ENCODE data around the gene NDUFAF8.

NDUFAF8 gene

DNA sequence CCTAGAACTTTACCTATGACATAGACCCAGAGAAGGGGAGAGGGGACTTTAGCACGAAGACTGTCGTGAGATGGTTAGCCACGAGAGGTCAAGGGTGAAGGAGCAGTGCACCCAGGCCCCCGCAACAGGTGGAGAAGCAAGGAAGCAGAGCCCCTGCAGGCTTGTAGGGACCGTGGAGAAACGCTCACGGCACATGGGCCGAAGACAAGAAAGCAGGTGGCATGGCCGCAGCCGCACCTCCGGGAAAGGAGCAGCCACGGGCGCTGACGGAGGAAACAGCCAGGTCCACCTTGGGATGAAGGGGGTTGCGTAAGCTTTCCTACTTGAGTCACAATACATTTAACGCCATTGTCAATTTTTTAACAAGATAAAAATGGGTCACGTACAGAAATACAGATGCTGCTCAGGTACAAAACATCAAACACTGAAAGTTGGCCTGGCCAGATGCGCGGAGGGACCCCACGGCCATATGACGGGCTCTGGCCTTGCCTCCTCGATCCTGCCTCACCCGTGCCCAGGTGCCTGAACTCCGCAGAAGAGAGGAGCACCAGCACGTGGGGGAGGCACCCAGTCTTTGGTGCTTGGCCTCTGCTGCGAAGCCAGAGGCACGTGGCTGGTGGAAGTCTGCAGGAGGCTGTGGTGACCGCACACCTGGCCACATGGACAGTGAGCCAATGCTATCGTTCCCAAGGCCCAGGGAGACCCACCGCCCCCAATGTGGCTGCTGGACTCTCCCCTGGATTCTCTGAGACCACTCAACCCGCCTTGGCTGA is 34.8 kb downstream of the NDUFAF8 start:
- Histone ChIP-seq H3K9me3 (ENCODE audit: insufficient read depth, low read length, severe bottlenecking) (no peaks in the 10 kb centered on the region), H3K4me1 (ENCODE audit: insufficient read depth, low read length) (no peaks in the 10 kb centered on the region), H3K27ac (ENCODE audit: low read length) (no peak overlapping the region), H2AFZ (ENCODE audit: low read depth, low read length) (no peak overlapping the region), H3K4me3 (ENCODE audit: low read depth in 1 of 2, low read length in 2 of 2) (no peak overlapping the region), H3K9ac (ENCODE audit: low read depth, low read length) (no peak overlapping the region), H3K36me3 (ENCODE audit: insufficient read depth, low read length) (peaks cover 86% of the 10 kb centered on the region), H4K20me1 (ENCODE audit: insufficient read depth, low read length) (peaks cover 8% of the 10 kb centered on the region), H3K79me2 (ENCODE audit: insufficient read depth, low read length) (peaks cover 3% of the 10 kb centered on the region; the same call in 1 of the 2 replicates), H3K27me3 (ENCODE audit: insufficient read depth, low read length, poor library complexity) (no peaks in the 10 kb centered on the region), H3K4me2 (ENCODE audit: insufficient read depth, low read length) (no peak overlapping the region)
- TF ChIP-seq, protein P1, sequence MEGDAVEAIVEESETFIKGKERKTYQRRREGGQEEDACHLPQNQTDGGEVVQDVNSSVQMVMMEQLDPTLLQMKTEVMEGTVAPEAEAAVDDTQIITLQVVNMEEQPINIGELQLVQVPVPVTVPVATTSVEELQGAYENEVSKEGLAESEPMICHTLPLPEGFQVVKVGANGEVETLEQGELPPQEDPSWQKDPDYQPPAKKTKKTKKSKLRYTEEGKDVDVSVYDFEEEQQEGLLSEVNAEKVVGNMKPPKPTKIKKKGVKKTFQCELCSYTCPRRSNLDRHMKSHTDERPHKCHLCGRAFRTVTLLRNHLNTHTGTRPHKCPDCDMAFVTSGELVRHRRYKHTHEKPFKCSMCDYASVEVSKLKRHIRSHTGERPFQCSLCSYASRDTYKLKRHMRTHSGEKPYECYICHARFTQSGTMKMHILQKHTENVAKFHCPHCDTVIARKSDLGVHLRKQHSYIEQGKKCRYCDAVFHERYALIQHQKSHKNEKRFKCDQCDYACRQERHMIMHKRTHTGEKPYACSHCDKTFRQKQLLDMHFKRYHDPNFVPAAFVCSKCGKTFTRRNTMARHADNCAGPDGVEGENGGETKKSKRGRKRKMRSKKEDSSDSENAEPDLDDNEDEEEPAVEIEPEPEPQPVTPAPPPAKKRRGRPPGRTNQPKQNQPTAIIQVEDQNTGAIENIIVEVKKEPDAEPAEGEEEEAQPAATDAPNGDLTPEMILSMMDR (IDR thresholded peaks at IDR 0.05; ENCODE audit: borderline replicate concordance, extremely low read depth, low read length, poor library complexity, severe bottlenecking) = no peak
- TF ChIP-seq EZH2 (IDR thresholded peaks at IDR 0.05; ENCODE audit: borderline replicate concordance, low read depth, low read length, severe bottlenecking) = no peak
- DNase-seq = no peak
- no peak for ATAC-seq (ENCODE audit: insufficient read depth, low read depth)

DNA sequence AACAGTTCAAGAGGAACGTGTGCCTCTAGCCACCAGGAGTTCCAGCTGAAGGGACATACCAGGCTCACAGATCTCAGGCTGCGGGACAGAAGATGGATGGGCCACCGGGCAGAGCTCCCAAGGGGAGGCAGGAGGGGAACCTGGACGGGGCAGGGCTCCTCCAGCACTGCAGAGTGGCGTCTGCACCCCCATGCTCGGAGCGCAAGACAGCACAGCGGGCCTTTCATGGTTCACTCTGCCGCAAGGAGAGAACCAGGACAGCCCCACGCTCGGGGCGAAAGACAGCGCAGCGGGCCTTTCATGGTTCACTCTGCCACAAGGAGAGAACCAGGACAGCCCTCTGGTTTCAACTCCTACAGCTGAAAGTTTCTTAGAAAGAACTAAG is 35.3 kb downstream of the NDUFAF8 start:
- Histone ChIP-seq H3K9me3 (ENCODE audit: insufficient read depth, low read length, severe bottlenecking) (no peaks in the 10 kb centered on the region), H3K4me3 (ENCODE audit: low read depth in 1 of 2, low read length in 2 of 2) (no peak overlapping the region), H3K36me3 (ENCODE audit: insufficient read depth, low read length) (peaks cover 87% of the 10 kb centered on the region), H3K9ac (ENCODE audit: low read depth, low read length) (no peak overlapping the region), H3K27ac (ENCODE audit: low read length) (no peak overlapping the region), H3K27me3 (ENCODE audit: insufficient read depth, low read length, poor library complexity) (no peaks in the 10 kb centered on the region), H4K20me1 (ENCODE audit: insufficient read depth, low read length) (peaks cover 14% of the 10 kb centered on the region), H3K4me1 (ENCODE audit: insufficient read depth, low read length) (no peaks in the 10 kb centered on the region), H2AFZ (ENCODE audit: low read depth, low read length) (no peak overlapping the region), H3K79me2 (ENCODE audit: insufficient read depth, low read length) (peaks cover 3% of the 10 kb centered on the region; the same call in 1 of the 2 replicates), H3K4me2 (ENCODE audit: insufficient read depth, low read length) (no peak overlapping the region)
- DNase-seq (no peak), ATAC-seq (ENCODE audit: insufficient read depth, low read depth) (no peak)
- TF ChIP-seq, protein P1 (IDR thresholded peaks at IDR 0.05; ENCODE audit: borderline replicate concordance, extremely low read depth, low read length, poor library complexity, severe bottlenecking) = no peak

DNA sequence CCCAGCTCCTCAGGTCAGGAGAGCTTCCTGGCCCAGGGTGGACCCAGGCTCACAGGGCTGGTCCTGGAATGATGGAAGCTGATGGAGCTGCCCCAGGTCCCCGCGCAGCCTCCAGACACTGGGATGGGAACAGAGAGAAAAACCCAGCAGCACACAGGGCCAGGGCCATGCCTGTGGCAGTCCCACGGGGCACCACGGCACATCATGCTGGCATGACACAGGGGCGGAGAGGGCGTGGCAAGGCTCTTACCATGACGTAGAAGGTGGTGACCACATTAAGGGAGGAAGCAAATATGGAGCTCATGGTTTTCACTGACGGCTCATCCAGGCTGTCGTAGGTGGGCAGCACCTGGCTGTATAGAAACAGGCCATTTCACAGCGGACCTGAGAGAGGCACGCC is 37.7 kb downstream of the NDUFAF8 start:
- no peaks in the 10 kb centered on the region for H3K4me1 ChIP-seq (ENCODE audit: insufficient read depth, low read length)
- no peak for ATAC-seq (ENCODE audit: insufficient read depth, low read depth)
- no peak for TF ChIP-seq EZH2 (IDR thresholded peaks at IDR 0.05; ENCODE audit: borderline replicate concordance, low read depth, low read length, severe bottlenecking)
- TF ChIP-seq, protein P1 (IDR thresholded peaks at IDR 0.05; ENCODE audit: borderline replicate concordance, extremely low read depth, low read length, poor library complexity, severe bottlenecking) = no peak
- no peak overlapping the region for H2AFZ ChIP-seq (ENCODE audit: low read depth, low read length)
- no peak overlapping the region for H3K27ac ChIP-seq (ENCODE audit: low read length)
- peaks cover 84% of the 10 kb centered on the region for H3K36me3 ChIP-seq (ENCODE audit: insufficient read depth, low read length)
- no peak overlapping the region for H3K4me3 ChIP-seq (ENCODE audit: low read depth in 1 of 2, low read length in 2 of 2)
- no peak overlapping the region for H3K9ac ChIP-seq (ENCODE audit: low read depth, low read length)
- peaks cover 3% of the 10 kb centered on the region; the same call in 1 of the 2 replicates for H3K79me2 ChIP-seq (ENCODE audit: insufficient read depth, low read length)
- H3K27me3 ChIP-seq (ENCODE audit: insufficient read depth, low read length, poor library complexity) = no peaks in the 10 kb centered on the region
- H3K4me2 ChIP-seq (ENCODE audit: insufficient read depth, low read length) = no peak overlapping the region
- peaks cover 15% of the 10 kb centered on the region for H4K20me1 ChIP-seq (ENCODE audit: insufficient read depth, low read length)
- no peak for DNase-seq
- H3K9me3 ChIP-seq (ENCODE audit: insufficient read depth, low read length, severe bottlenecking) = no peaks in the 10 kb centered on the region

Measured in DND-41 (cell line).